HepG2 (cell line): ENCODE data around the gene PNPLA2. TPM values are rescaled to one million over a fixed set of nuclear protein-coding genes. Genes with fewer than 3 reads are reported as not detected.

Source experiments
- polyA plus RNA-seq, 8 experiments: library from polyadenylated mRNA; depleted of rRNA in 3 of 8; stranded (reverse) in 7 of 8; unstranded in 1 of 8; fragments of >200 nt; fragmentation: Illumina TruSeq in 4 of 8; extraction: Trizol in 4 of 8; gene quantifications; 2 replicates each; pipeline versions ENCODE4 v1.2.1 to v1.2.3, GENCODE V29; 2011 to 2016; ENCODE audit warnings: low read depth in 4 of 8, missing spikeins in 1 of 8, mixed read lengths in 1 of 8; ENCODE audit not compliant: insufficient read depth in 1 of 8
- total RNA-seq, 5 experiments: library from RNA; depleted of rRNA; stranded (reverse); fragments of >200 nt; fragmentation: Illumina TruSeq; extraction: Trizol; gene quantifications; 2 replicates each; pipeline ENCODE4 v1.2.3, GENCODE V29; 2016; ENCODE audit warnings: low read depth in 1 of 5
- TF ChIP-seq, protein P1 (sequence below): sonication (generic); formaldehyde crosslinking; IDR thresholded peaks from 2 replicates; pipeline ENCODE4 v1.5.1; 2020; ENCODE audit warnings: mild to moderate bottlenecking, missing genetic modification reagents, moderate library complexity
- TF ChIP-seq, protein P2 (sequence below): sonication (generic); formaldehyde crosslinking; IDR thresholded peaks from 2 replicates; pipeline ENCODE4 v1.5.1; 2020; ENCODE audit warnings: mild to moderate bottlenecking, missing genetic modification reagents, borderline replicate concordance

Gene PNPLA2
- total and polyA plus RNA-seq, 2 of the 13 experiments (the other 11 are each of a cell fraction or from before 2014, with no cell fraction given), result 10.5 to 43.2 TPM

GRCh38 chr11:769887-770641 lies 48.6 kb upstream of the PNPLA2 start (continued):
- TF ChIP-seq, protein P1, sequence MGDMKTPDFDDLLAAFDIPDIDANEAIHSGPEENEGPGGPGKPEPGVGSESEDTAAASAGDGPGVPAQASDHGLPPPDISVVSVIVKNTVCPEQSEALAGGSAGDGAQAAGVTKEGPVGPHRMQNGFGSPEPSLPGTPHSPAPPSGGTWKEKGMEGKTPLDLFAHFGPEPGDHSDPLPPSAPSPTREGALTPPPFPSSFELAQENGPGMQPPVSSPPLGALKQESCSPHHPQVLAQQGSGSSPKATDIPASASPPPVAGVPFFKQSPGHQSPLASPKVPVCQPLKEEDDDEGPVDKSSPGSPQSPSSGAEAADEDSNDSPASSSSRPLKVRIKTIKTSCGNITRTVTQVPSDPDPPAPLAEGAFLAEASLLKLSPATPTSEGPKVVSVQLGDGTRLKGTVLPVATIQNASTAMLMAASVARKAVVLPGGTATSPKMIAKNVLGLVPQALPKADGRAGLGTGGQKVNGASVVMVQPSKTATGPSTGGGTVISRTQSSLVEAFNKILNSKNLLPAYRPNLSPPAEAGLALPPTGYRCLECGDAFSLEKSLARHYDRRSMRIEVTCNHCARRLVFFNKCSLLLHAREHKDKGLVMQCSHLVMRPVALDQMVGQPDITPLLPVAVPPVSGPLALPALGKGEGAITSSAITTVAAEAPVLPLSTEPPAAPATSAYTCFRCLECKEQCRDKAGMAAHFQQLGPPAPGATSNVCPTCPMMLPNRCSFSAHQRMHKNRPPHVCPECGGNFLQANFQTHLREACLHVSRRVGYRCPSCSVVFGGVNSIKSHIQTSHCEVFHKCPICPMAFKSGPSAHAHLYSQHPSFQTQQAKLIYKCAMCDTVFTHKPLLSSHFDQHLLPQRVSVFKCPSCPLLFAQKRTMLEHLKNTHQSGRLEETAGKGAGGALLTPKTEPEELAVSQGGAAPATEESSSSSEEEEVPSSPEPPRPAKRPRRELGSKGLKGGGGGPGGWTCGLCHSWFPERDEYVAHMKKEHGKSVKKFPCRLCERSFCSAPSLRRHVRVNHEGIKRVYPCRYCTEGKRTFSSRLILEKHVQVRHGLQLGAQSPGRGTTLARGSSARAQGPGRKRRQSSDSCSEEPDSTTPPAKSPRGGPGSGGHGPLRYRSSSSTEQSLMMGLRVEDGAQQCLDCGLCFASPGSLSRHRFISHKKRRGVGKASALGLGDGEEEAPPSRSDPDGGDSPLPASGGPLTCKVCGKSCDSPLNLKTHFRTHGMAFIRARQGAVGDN (CRISPR knock-in tag), result peak; percentile 40
- TF ChIP-seq, protein P2, sequence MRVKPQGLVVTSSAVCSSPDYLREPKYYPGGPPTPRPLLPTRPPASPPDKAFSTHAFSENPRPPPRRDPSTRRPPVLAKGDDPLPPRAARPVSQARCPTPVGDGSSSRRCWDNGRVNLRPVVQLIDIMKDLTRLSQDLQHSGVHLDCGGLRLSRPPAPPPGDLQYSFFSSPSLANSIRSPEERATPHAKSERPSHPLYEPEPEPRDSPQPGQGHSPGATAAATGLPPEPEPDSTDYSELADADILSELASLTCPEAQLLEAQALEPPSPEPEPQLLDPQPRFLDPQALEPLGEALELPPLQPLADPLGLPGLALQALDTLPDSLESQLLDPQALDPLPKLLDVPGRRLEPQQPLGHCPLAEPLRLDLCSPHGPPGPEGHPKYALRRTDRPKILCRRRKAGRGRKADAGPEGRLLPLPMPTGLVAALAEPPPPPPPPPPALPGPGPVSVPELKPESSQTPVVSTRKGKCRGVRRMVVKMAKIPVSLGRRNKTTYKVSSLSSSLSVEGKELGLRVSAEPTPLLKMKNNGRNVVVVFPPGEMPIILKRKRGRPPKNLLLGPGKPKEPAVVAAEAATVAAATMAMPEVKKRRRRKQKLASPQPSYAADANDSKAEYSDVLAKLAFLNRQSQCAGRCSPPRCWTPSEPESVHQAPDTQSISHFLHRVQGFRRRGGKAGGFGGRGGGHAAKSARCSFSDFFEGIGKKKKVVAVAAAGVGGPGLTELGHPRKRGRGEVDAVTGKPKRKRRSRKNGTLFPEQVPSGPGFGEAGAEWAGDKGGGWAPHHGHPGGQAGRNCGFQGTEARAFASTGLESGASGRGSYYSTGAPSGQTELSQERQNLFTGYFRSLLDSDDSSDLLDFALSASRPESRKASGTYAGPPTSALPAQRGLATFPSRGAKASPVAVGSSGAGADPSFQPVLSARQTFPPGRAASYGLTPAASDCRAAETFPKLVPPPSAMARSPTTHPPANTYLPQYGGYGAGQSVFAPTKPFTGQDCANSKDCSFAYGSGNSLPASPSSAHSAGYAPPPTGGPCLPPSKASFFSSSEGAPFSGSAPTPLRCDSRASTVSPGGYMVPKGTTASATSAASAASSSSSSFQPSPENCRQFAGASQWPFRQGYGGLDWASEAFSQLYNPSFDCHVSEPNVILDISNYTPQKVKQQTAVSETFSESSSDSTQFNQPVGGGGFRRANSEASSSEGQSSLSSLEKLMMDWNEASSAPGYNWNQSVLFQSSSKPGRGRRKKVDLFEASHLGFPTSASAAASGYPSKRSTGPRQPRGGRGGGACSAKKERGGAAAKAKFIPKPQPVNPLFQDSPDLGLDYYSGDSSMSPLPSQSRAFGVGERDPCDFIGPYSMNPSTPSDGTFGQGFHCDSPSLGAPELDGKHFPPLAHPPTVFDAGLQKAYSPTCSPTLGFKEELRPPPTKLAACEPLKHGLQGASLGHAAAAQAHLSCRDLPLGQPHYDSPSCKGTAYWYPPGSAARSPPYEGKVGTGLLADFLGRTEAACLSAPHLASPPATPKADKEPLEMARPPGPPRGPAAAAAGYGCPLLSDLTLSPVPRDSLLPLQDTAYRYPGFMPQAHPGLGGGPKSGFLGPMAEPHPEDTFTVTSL (CRISPR knock-in tag), result no peak
